ENCODE results near the gene EFTUD2.

Gene EFTUD2

DNA sequence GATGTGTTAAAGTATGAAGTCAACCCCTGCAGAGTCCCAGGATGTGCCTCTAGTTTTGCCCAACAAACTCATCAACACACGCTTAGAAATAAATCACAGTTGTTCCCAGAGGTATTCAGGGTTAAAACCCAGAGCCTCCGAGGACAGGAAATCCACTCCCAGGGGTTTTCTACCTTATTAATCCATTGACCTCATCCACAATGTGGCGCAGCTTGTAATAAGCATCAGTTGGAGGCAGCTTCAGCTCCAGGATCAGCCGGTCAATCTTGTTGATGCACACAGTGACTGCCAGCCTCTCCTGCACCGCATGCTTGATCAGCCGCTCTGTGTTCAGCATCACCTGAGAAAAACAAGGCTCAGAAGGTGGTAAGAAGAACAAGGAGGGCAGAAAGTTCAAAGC lies 23.5 kb downstream of the EFTUD2 start:
- TF ChIP-seq GATA1 (IDR thresholded peaks at IDR 0.05; ENCODE audit: low read depth, low read length) (no peak), POLR2A (IDR thresholded peaks at IDR 0.05; ENCODE audit: low read length) (no peak)
- DNase-seq: no peak

DNA sequence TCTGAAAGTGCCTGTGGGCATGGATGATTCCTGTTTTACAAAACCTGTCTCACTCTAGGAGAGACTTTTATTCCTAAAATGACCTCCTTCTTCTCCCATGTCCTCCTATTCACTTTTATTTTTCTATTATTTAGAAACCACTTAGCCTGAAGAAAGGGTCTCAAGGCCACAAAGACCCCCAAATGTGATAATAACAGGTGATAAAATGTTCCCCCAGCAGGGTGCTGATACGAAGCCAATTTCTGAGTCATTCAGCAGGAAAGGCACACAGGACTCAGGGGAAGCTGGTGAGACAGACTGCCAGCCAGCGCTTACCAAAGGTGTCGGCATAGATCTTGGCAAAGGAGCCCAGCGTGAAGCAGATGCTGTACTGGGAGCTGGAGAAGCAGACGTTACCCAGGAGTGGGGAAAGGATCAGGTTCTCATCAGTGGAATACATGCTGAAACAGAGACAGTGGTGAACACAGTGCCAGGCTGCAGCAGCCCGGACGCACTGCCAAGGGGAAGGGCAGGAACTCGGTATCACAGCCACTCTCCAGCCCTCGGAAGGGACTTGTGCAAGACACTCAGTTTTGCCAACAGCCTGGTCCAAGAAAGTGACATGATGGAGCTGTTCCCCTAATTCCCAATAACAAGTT lies 27.0 kb downstream of the EFTUD2 start:
- TF ChIP-seq POLR2A (IDR thresholded peaks at IDR 0.05; ENCODE audit: low read length): no peak
- no peak for DNase-seq

DNA sequence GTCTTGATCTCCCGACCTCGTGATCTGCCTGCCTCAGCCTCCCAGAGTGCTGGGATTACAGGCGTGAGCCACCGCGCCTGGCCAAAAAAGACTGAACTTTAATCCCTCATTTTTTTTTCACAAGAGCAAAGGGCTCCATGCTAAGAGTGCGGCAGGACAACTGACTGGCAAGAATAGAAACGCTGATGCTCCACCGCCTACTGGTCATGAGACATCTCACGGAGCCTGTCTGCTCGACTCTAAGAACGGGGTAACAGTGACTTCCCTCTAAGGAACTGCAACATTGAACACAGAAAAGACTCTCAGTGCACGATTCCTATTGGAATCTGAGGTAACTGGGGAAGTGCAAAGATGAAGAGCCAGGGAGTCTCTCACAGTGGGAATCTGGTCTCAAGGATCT lies 27.7 kb downstream of the EFTUD2 start:
- TF ChIP-seq GATA1 (IDR thresholded peaks at IDR 0.05; ENCODE audit: low read depth, low read length) (no peak), POLR2A (IDR thresholded peaks at IDR 0.05; ENCODE audit: low read length) (no peak)
- DNase-seq: no peak

DNA sequence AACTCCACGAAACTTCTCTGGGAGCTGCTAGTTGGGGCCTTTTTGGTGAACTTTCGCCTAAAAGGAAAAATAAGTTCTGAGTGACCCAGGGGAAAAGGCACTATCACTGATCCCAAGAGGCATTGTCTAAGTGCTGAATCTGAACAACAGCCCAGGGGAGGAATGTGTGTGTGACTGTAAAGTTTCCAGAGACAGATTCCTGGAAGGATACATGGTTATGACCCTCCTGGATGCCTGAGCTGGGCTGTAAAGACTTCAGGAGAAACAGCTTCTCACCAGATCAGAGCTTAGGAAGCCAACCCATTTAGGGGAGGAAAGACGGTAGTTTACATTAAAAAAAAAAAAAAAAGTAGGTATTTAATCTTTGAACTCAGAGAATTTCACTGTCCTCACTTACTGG lies 31.4 kb downstream of the EFTUD2 start:
- TF ChIP-seq POLR2A (IDR thresholded peaks at IDR 0.05; ENCODE audit: low read length): no peak
- TF ChIP-seq GATA1 (IDR thresholded peaks at IDR 0.05; ENCODE audit: low read depth, low read length): no peak

DNA sequence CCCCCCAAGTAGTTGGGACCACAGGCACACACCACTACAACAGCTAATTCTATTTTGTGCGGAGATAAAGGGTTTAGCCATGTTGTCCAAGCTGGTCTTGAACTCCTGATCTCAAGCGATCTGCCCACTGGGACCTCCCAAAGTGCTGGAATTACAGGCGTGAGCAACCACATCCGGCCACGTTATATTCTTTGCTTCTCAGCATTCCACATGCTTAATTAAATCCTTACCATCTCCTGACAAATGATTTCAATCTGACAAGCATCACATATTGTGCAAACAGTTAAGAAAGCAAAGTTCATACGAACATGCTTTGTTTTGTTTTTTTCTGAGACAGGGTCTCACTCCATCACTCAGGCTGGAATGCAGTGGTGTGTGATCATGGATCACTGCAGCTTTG lies 33.3 kb downstream of the EFTUD2 start:
- TF ChIP-seq POLR2A (IDR thresholded peaks at IDR 0.05; ENCODE audit: low read length) (no peak), GATA1 (IDR thresholded peaks at IDR 0.05; ENCODE audit: low read depth, low read length) (no peak)
- no peak for DNase-seq

More for the DNA sequence above, 31.4 kb downstream of the EFTUD2 start:
- DNase-seq: no peak

DNA sequence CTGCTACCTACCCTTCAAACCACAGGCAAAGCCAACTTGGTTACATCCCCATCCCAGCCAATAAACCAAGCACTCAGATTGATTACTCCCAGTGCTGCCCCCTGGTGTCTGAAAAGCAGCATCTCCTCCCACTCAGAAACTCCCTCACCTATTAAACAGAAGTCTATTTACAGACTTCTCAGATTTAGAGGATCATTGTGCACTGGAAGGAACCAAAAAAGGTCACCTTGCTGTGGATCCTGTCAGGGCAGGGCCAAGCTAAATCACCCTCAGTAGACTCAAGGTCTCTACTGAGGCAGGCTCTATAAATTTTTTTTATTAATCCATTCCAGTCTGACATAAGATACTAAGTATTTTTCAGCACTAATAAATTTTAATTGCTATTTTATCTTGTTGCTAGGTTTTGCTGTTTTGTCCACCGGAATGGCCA lies 34.0 kb downstream of the EFTUD2 start:
- peak; percentile 69 to 84 for DNase-seq
- TF ChIP-seq GATA1 (IDR thresholded peaks at IDR 0.05; ENCODE audit: low read depth, low read length): no peak
- no peak for TF ChIP-seq POLR2A (IDR thresholded peaks at IDR 0.05; ENCODE audit: low read length)

DNA sequence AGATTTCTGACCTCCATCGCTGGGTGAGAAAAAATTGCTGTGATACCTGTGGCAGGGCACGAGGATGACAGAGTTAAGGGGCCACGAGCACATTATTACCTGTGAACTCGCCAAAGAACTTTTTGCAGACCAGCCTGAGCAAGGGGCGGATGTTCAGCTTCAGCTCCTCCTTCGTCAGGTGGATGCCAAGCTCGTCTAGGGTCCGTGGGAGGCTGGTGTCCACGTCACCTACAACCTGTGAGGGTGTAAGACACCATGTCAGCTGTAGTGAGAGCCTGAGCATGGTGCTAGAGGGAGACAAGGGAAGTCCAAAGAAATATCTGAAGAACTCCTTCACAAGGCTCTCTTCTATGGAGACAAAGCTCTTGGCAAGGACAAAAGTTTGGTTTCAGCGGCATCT lies 34.4 kb downstream of the EFTUD2 start:
- no peak for DNase-seq
- TF ChIP-seq POLR2A (IDR thresholded peaks at IDR 0.05; ENCODE audit: low read length) (no peak), GATA1 (IDR thresholded peaks at IDR 0.05; ENCODE audit: low read depth, low read length) (no peak)

DNA sequence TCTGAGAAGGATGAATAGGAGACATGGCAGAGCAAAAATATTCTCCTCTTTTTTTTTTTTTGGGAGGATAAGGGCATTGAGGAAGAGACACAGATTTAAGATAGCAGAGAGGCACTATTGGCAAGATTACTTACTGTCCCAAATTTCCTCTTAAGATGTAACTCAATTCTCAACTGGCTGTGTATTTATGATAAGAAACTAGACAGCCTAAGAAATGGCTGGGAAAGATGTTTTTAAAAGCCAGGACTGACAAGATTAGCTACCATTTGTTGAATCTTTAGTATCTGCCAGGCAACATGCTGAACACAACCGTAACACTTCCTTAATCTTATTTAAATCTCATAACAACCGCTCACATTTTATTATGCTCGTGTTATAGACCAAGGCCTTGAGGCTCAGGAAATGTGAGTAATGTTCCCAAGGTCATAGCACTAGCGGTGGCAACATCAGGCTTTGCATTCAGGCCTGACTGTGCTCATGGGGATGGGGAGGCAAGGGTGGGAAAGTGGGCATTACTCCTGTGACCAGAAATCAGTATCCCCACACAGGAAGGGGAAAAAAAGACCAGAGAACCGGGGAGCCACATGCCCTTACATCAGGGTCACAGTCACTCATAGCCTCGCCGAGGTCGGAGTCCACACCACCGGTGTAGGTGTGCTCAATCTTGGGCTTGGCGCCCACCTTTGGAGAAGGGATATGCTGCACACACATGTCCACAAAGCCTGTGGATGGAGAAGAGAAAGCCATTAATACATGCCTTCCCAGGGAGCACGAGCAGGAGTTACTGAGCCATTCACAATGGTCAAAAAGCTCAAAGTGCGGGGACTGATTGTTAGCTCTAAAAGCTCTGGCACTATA lies 36.0 kb downstream of the EFTUD2 start:
- no peak for DNase-seq
- TF ChIP-seq GATA1 (IDR thresholded peaks at IDR 0.05; ENCODE audit: low read depth, low read length) (no peak), POLR2A (IDR thresholded peaks at IDR 0.05; ENCODE audit: low read length) (no peak)

DNA sequence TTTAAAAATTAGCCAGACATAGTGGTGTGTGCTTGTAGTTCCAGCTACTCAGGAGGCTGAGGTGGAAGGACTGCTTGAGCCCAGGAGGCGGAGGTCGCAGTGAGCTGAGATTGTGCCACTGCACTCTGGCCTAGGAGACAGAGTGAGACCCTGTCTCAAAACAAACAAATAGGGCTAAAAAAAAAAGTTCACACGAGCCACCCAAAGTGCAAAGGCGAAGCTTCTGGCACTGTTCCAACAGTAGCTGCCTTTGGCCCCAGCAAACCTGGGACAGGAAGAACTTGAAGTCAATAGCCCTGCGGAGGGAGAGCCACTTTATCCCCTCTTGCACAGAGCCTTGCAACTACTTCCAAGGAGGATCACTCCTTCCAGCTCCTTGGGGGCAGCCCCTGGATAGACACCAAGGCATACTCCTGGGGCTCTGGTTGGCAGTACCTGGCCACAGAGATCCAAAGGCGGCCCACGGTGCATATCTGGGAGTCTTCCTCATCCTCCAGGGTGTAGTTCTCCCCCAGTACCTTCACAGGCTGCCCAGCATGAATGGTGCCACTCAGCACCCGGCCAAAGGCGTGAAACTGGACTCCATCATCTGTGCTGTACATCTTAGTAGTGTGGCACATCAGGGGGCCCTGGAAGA lies 36.8 kb downstream of the EFTUD2 start:
- TF ChIP-seq GATA1 (IDR thresholded peaks at IDR 0.05; ENCODE audit: low read depth, low read length): no peak
- no peak for TF ChIP-seq POLR2A (IDR thresholded peaks at IDR 0.05; ENCODE audit: low read length)
- no peak for DNase-seq

DNA sequence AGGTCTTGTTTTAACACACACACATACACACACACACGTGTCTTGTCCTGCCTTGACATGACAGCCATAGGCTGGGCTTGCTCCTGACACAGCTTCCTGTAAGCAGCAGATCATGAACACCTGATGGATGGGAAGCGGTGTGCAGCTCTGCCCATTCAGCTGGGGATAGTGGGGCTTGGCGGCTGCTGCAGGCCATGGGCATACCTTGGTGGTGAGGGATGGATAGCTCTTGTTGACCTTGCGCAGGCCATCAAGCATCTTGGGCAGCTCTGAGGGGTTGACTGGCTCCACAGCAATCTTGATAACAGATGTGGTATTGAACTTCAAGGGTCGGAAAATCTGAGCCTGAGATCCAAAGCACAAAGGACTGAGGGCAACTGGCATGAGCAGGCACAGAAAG lies 39.5 kb downstream of the EFTUD2 start:
- DNase-seq: no peak
- no peak for TF ChIP-seq POLR2A (IDR thresholded peaks at IDR 0.05; ENCODE audit: low read length)
- no peak for TF ChIP-seq GATA1 (IDR thresholded peaks at IDR 0.05; ENCODE audit: low read depth, low read length)

DNA sequence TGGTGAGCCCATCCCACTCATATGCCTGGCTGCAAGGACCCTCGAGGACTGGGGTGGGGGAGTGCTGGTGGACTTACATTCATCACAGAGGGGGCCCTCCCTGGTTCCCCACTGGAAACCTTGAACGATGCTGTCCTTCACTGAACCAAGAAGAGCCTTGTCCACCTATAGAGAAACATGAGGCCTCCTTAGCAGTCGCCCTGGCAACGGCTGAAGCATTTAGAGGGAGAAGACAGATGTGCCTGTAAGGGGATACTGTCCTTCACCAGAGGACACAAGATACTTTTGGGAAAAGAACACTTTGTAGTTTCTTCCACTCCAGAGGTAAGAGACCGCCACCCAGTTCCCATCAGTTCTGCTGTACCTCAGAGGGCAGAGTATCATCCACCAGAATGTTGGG lies 45.1 kb downstream of the EFTUD2 start:
- DNase-seq: no peak
- TF ChIP-seq POLR2A (IDR thresholded peaks at IDR 0.05; ENCODE audit: low read length) (no peak), GATA1 (IDR thresholded peaks at IDR 0.05; ENCODE audit: low read depth, low read length) (no peak)

DNA sequence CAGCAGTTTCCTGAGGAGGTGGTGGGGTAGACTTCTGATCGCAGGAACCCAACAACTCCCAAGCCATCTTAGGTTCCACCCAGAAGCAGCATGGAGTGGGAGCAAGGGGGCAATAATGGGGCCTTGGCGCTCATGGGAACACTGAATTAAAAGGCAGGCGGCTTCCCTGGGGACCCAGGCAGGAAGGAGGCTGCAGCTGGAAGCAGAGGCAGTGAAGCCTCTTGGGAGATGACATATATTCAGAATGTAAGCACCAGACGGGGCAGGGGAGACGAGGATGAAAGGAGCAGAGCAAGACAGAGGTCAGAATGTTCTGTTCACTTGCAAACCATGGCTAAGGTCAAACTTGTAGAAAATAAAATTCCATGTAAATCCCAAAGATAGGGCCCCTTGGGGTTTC lies 48.6 kb downstream of the EFTUD2 start:
- TF ChIP-seq GATA1 (IDR thresholded peaks at IDR 0.05; ENCODE audit: low read depth, low read length) (no peak), POLR2A (IDR thresholded peaks at IDR 0.05; ENCODE audit: low read length) (no peak)
- DNase-seq: no peak

DNA sequence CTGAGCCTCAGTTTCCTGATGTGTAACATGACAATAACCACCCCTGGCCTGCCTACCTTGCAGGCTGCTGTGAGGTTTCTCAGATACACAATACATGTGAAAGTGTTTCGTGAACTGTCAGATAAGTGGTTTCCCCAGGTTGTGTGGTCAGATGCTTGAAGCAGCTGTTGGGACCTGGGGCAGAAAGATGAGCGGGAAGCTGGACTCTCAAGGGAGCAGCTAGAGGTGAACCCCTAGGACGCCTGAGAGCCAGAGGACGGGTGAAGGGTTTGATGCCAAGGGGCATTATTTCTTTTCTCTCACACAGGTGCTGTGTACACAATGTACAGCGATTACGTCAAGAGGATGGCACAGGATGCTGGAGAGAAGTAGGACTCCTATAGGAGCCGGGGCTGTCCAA lies 49.2 kb downstream of the EFTUD2 start:
- no peak for DNase-seq
- TF ChIP-seq GATA1 (IDR thresholded peaks at IDR 0.05; ENCODE audit: low read depth, low read length) (no peak), POLR2A (IDR thresholded peaks at IDR 0.05; ENCODE audit: low read length) (no peak)

DNA sequence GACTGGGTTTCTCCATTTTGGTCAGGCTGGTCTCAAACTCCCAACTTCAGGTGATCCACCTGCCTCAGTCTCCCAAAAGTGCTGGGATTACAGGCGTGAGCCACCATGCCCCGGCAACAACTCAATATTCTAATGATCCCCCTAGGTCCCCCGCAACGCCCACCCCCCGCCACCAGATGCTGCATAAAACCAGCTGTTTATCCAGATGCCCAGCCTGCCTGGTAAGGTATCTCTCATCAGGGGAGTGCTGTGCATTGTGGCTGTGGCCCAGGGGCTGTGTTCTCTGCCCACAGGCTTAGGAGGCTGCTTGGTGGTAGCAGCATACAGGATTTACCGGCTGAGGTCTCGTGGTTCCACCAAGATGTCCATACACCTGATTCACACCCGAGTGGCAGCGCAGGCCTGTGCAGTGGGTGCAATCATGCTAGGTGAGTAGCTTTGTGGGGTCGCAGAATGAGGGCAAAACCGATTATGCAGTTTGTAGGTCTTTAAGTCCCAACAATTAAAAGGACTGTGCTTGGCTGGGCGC lies 50.2 kb downstream of the EFTUD2 start:
- no peak for DNase-seq
- no peak for TF ChIP-seq GATA1 (IDR thresholded peaks at IDR 0.05; ENCODE audit: low read depth, low read length)
- no peak for TF ChIP-seq POLR2A (IDR thresholded peaks at IDR 0.05; ENCODE audit: low read length)
